ENCODE measurements around the gene DOK3. TPM values are rescaled to one million over a fixed set of nuclear protein-coding genes. Genes with fewer than 3 reads are reported as not detected.

The DOK3 gene
- total and polyA plus RNA-seq, 2 of the 13 experiments (the other 11 are each of a cell fraction or from before 2014, with no cell fraction given) = 1.4 to 1.5 TPM

DNA sequence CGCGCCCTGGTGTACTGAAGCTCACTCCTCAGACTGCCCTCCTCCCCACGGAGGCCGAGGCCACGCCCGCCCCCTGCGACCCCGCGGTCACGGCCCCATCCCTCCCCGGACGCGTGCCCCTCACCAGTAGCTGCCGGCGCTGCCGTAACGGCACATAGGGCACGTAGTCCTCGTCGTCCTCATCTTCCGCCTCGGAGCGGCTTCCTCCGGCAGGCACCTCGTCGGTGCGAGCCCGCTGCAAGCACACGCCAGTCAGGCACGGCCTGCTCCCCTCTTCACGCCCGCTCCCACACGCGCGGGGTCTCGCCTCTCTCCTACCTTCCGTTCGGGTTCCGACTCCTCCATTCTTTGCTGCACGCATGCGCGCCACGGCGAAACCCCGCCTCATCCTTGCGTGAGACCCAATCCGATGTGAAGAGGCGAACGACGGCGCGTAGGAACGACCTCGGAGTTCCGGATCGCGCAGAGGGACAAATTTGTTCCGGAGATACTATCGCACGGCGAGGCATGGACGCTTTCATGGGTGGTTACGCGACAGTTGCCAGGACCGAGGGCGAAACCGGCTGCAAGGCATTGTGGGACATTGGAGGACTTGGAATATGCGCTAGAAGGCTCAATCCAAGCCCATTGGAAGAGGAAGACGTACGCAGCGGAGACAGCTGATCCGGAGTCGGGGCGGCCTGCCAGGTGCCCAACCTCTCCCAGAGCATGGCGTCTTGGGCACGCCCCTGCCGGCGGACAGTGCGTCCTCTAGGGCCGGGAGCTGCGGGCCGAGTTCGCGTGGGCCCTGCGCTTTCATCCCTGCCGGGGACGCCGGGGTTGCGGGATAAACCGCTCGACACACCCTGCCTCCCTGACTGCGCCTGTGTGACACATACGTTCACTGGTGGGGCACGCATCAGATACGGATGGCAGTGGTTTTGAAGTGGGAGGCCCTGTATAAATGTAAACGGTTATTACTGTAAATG is 7.3 kb upstream of the DOK3 start, which contains the start of gene DDX41 (continued):
- TF ChIP-seq ZNF432 (CRISPR knock-in tag; IDR thresholded peaks at IDR 0.05; ENCODE audit: borderline replicate concordance) = no peak
- TF ChIP-seq, protein P1, sequence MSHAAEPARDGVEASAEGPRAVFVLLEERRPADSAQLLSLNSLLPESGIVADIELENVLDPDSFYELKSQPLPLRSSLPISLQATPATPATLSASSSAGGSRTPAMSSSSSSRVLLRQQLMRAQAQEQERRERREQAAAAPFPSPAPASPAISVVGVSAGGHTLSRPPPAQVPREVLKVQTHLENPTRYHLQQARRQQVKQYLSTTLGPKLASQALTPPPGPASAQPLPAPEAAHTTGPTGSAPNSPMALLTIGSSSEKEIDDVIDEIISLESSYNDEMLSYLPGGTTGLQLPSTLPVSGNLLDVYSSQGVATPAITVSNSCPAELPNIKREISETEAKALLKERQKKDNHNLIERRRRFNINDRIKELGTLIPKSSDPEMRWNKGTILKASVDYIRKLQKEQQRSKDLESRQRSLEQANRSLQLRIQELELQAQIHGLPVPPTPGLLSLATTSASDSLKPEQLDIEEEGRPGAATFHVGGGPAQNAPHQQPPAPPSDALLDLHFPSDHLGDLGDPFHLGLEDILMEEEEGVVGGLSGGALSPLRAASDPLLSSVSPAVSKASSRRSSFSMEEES (CRISPR knock-in tag; IDR thresholded peaks at IDR 0.05) = peak; percentile 33; the same call in 1 of the 2 replicates
- peak; percentile 99 for TF ChIP-seq SAP130 (CRISPR knock-in tag; IDR thresholded peaks at IDR 0.05; ENCODE audit: low read depth)
- peak; percentile 53; the same call in 1 of the 2 replicates for TF ChIP-seq NR1H2 (CRISPR knock-in tag; IDR thresholded peaks at IDR 0.05; ENCODE audit: borderline replicate concordance, low read depth)
- peak; percentile 87 for TF ChIP-seq ZNF510 (CRISPR knock-in tag; IDR thresholded peaks at IDR 0.05; ENCODE audit: low read depth)
- TF ChIP-seq ZIK1 (CRISPR knock-in tag; IDR thresholded peaks at IDR 0.05; ENCODE audit: borderline replicate concordance, low read depth) = peak; percentile 94; the same call in 1 of the 2 replicates
- no peak for TF ChIP-seq GTF2F1 (IDR thresholded peaks at IDR 0.05; ENCODE audit: low read length)
- TF ChIP-seq ZNF121 (CRISPR knock-in tag; IDR thresholded peaks at IDR 0.05) = no peak
- TF ChIP-seq ELF1 (CRISPR knock-in tag; IDR thresholded peaks at IDR 0.05) = peak; percentile 93
- TF ChIP-seq, protein P2, sequence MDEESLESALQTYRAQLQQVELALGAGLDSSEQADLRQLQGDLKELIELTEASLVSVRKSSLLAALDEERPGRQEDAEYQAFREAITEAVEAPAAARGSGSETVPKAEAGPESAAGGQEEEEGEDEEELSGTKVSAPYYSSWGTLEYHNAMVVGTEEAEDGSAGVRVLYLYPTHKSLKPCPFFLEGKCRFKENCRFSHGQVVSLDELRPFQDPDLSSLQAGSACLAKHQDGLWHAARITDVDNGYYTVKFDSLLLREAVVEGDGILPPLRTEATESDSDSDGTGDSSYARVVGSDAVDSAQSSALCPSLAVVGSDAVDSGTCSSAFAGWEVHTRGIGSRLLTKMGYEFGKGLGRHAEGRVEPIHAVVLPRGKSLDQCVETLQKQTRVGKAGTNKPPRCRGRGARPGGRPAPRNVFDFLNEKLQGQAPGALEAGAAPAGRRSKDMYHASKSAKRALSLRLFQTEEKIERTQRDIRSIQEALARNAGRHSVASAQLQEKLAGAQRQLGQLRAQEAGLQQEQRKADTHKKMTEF (CRISPR knock-in tag; IDR thresholded peaks at IDR 0.05) = peak; percentile 98
- TF ChIP-seq ZNF776 (CRISPR knock-in tag; IDR thresholded peaks at IDR 0.05) = peak; percentile 94
- TF ChIP-seq SMAD1 (CRISPR knock-in tag; IDR thresholded peaks at IDR 0.05; ENCODE audit: borderline replicate concordance, low read depth) = peak; percentile 89; the same call in 1 of the 2 replicates
- no peak for TF ChIP-seq FOXA1 (IDR thresholded peaks at IDR 0.05)
- peak; percentile 31; the same call in 1 of the 2 replicates for TF ChIP-seq FOXA1 (CRISPR knock-in tag; IDR thresholded peaks at IDR 0.05)
- no peak for TF ChIP-seq SRSF9 (IDR thresholded peaks at IDR 0.05; ENCODE audit: borderline replicate concordance, insufficient read depth, low read depth, low read length, poor library complexity, severe bottlenecking)
- TF ChIP-seq, protein P3, sequence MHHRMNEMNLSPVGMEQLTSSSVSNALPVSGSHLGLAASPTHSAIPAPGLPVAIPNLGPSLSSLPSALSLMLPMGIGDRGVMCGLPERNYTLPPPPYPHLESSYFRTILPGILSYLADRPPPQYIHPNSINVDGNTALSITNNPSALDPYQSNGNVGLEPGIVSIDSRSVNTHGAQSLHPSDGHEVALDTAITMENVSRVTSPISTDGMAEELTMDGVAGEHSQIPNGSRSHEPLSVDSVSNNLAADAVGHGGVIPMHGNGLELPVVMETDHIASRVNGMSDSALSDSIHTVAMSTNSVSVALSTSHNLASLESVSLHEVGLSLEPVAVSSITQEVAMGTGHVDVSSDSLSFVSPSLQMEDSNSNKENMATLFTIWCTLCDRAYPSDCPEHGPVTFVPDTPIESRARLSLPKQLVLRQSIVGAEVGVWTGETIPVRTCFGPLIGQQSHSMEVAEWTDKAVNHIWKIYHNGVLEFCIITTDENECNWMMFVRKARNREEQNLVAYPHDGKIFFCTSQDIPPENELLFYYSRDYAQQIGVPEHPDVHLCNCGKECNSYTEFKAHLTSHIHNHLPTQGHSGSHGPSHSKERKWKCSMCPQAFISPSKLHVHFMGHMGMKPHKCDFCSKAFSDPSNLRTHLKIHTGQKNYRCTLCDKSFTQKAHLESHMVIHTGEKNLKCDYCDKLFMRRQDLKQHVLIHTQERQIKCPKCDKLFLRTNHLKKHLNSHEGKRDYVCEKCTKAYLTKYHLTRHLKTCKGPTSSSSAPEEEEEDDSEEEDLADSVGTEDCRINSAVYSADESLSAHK (CRISPR knock-in tag; IDR thresholded peaks at IDR 0.05; ENCODE audit: borderline replicate concordance) = 0 out of 2 replicates have a peak, but pooled peaks have one; percentile 52
- no peak; the same call in 1 of the 2 replicates for TF ChIP-seq ZFP1 (CRISPR knock-in tag; IDR thresholded peaks at IDR 0.05)
- no peak for TF ChIP-seq TEAD2 (CRISPR knock-in tag; IDR thresholded peaks at IDR 0.05)
- TF ChIP-seq, protein P4, sequence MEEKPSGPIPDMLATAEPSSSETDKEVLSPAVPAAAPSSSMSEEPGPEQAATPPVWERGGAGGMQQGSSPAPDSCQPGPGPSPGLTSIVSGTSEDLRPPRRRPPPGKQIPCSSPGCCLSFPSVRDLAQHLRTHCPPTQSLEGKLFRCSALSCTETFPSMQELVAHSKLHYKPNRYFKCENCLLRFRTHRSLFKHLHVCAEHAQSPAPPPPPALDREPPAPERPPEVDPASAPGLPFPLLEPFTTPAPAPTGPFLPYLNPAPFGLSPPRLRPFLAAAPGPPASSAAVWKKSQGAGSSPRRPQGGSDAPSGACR (CRISPR knock-in tag; IDR thresholded peaks at IDR 0.05) = no peak
- peak; percentile 91 for TF ChIP-seq TGIF2 (CRISPR knock-in tag; IDR thresholded peaks at IDR 0.05)
- no peak for TF ChIP-seq ZFP36 (IDR thresholded peaks at IDR 0.05; ENCODE audit: borderline replicate concordance, low read depth, low read length, partially characterized antibody)
- no peak for TF ChIP-seq ZFP36L1 (CRISPR knock-in tag; IDR thresholded peaks at IDR 0.05)
- TF ChIP-seq ZNF577 (CRISPR knock-in tag; IDR thresholded peaks at IDR 0.05; ENCODE audit: borderline replicate concordance, low read depth) = 0 out of 2 replicates have a peak, but pooled peaks have one; percentile 82
- TF ChIP-seq CC2D1A (CRISPR knock-in tag; IDR thresholded peaks at IDR 0.05) = no peak
